HepG2 (cell line): Measurements from ENCODE around the gene PGAP3. TPM values are rescaled to one million over a fixed set of nuclear protein-coding genes. Genes with fewer than 3 reads are reported as not detected.

Experiments
- ATAC-seq: fragments of 200-7000 bp; cut with Tn5 transposase; 3 replicates; pipeline ENCODE4 v1.9.1; 2020; ENCODE audit warnings: mild to moderate bottlenecking, moderate library complexity
- BruUV-seq: library from RNA; stranded (reverse); fragments of 400-500 nt; replicated peaks from 2 replicates; lab custom pipeline; 2021; lab: Mats Ljungman, UMichigan
- CTCF ChIA-PET: fragments of 300-600 bp; formaldehyde crosslinking; extraction: SDS; loops from one replicate; lab custom pipeline; 2021; ENCODE audit warnings: low total read pairs, inconsistent platforms, low intra/inter-chr PET ratio; lab: Yijun Ruan, JAX
- POLR2A ChIA-PET: fragments of 350-600 bp; sonication (Branson Sonifier 250); formaldehyde crosslinking; loops from one replicate; lab custom pipeline; 2020; ENCODE audit warnings: antibody characterized with exemption, inconsistent platforms; lab: Yijun Ruan, JAX
- DNase-seq: peaks from one replicate; pipeline ENCODE4 v3.0.0-alpha.2; 2015; ENCODE audit warnings: low spot score
- FAIRE-seq: peaks from 3 replicates; lab custom pipeline; 2011; peaks lifted over from hg19 to GRCh38; lab: Jason Lieb, UNC
- H2AFZ ChIP-seq: one replicate; pipeline ENCODE4 v1.6.1; 2011; ENCODE audit warnings: low read length, inconsistent platforms
- H3K27ac ChIP-seq: fragments of 300-600 bp; 3 replicates; pipeline ENCODE4 v1.8.0; 2011; ENCODE audit warnings: mixed run types, mild to moderate bottlenecking, mixed read lengths, low read length, inconsistent platforms; ENCODE audit not compliant: insufficient read depth; ENCODE audit errors: extremely low read length
- H3K27me3 ChIP-seq, 2 experiments: fragments of 200-600 bp in 1 of 2; 2 replicates in 1 of 2; 3 replicates in 1 of 2; pipeline versions ENCODE4 v1.6.0 to v1.8.0; 2011; ENCODE audit warnings: low read length in 2 of 2, mild to moderate bottlenecking in 2 of 2, moderate library complexity in 2 of 2, inconsistent platforms in 1 of 2; ENCODE audit not compliant: insufficient read depth in 2 of 2, control insufficient read depth in 1 of 2
- H3K36me3 ChIP-seq, 2 experiments: fragments of 200-600 bp in 1 of 2; replicated peaks in 1 of 2; 2 replicates in 1 of 2; 3 replicates in 1 of 2; pipeline versions ENCODE4 v1.5.1 to v1.8.0; 2011; ENCODE audit warnings: low read length in 2 of 2, inconsistent platforms in 1 of 2; ENCODE audit not compliant: insufficient read depth in 2 of 2, control insufficient read depth in 1 of 2
- H3K4me1 ChIP-seq: 2 replicates; pipeline ENCODE4 v1.5.1; 2012; ENCODE audit warnings: low read length, inconsistent platforms; ENCODE audit not compliant: insufficient read depth
- H3K4me2 ChIP-seq: 2 replicates; pipeline ENCODE4 v1.6.0; 2011; ENCODE audit warnings: low read depth, low read length, inconsistent platforms
- H3K4me3 ChIP-seq, 3 experiments: fragments of 200-600 bp in 1 of 3; sonication (generic), shearing (Covaris generic) in 1 of 3; replicated peaks in 1 of 3; 2 replicates each; pipeline ENCODE4 v1.5.1; 2011 to 2016; ENCODE audit warnings: low read length in 3 of 3, inconsistent platforms in 2 of 3, low read depth in 2 of 3, mild to moderate bottlenecking in 2 of 3, control low read depth in 1 of 3, mixed read lengths in 1 of 3; ENCODE audit not compliant: insufficient read depth in 1 of 3
- H3K79me2 ChIP-seq: one replicate; pipeline ENCODE4 v1.6.1; 2011; ENCODE audit warnings: low read length, inconsistent platforms; ENCODE audit not compliant: insufficient read depth
- H3K9ac ChIP-seq: 2 replicates; pipeline ENCODE4 v1.6.0; 2011; ENCODE audit warnings: mild to moderate bottlenecking, low read depth, low read length, inconsistent platforms; ENCODE audit not compliant: insufficient read depth
- H3K9me3 ChIP-seq: 2 replicates; pipeline ENCODE4 v1.5.1; 2012; ENCODE audit warnings: mild to moderate bottlenecking, low read length
- H4K20me1 ChIP-seq: 2 replicates; pipeline ENCODE4 v1.6.0; 2011; ENCODE audit warnings: inconsistent platforms, mild to moderate bottlenecking, low read length, moderate library complexity; ENCODE audit not compliant: insufficient read depth
- AGO2 ChIP-seq: fragments of 200-400 bp; formaldehyde crosslinking; optimal IDR thresholded peaks from 2 replicates; pipeline ENCODE3; 2017; ENCODE audit warnings: mild to moderate bottlenecking, low read depth, low read length, moderate library complexity
- ATF7-NPFF ChIP-seq: sonication (generic); formaldehyde crosslinking; IDR thresholded peaks from 2 replicates; pipeline ENCODE4 v1.8.1; 2023; ENCODE audit warnings: mild to moderate bottlenecking, low read depth, missing genetic modification reagents, moderate library complexity
- BCL6 ChIP-seq: IDR thresholded peaks from 2 replicates; pipeline ENCODE4 v1.6.1; 2016; ENCODE audit warnings: missing genetic modification reagents, missing compliant biosample characterization
- HDAC1 ChIP-seq: sonication (generic); formaldehyde crosslinking; IDR thresholded peaks from 2 replicates; pipeline ENCODE4 v1.5.1; 2020; ENCODE audit warnings: mild to moderate bottlenecking, missing genetic modification reagents
- HMGA1 ChIP-seq: sonication (generic); formaldehyde crosslinking; conservative IDR thresholded peaks from 2 replicates; pipeline ENCODE4 v1.4.0; 2020; ENCODE audit warnings: missing genetic modification reagents
- KDM1A ChIP-seq: IDR thresholded peaks from 2 replicates; pipeline ENCODE4 v1.6.1; 2016; ENCODE audit warnings: missing compliant biosample characterization
- MLLT10 ChIP-seq: sonication (generic); formaldehyde crosslinking; IDR thresholded peaks from 2 replicates; pipeline ENCODE4 v1.4.0; 2020; ENCODE audit warnings: missing genetic modification reagents
- TBP ChIP-seq: sonication (generic); formaldehyde crosslinking; IDR thresholded peaks from 2 replicates; pipeline ENCODE4 v1.5.0; 2020; ENCODE audit warnings: missing genetic modification reagents
- ZBTB42 ChIP-seq: sonication (generic); formaldehyde crosslinking; IDR thresholded peaks from 2 replicates; pipeline ENCODE4 v1.5.0; 2020; ENCODE audit warnings: mild to moderate bottlenecking, missing genetic modification reagents
- ZFP37 ChIP-seq: sonication (generic); formaldehyde crosslinking; IDR thresholded peaks from 2 replicates; pipeline ENCODE4 v1.4.0; 2020; ENCODE audit warnings: missing genetic modification reagents, borderline replicate concordance
- ZNF121 ChIP-seq: sonication (generic); formaldehyde crosslinking; IDR thresholded peaks from 2 replicates; pipeline ENCODE4 v1.5.0; 2020; ENCODE audit warnings: mild to moderate bottlenecking, missing genetic modification reagents
- ZNF317 ChIP-seq: sonication (generic); formaldehyde crosslinking; IDR thresholded peaks from 2 replicates; pipeline ENCODE4 v1.5.0; 2020; ENCODE audit warnings: mild to moderate bottlenecking, missing genetic modification reagents
- ZNF510 ChIP-seq: sonication (generic); formaldehyde crosslinking; IDR thresholded peaks from 2 replicates; pipeline ENCODE4 v1.4.0; 2020; ENCODE audit warnings: low read depth, mild to moderate bottlenecking, missing genetic modification reagents
- ZNF552 ChIP-seq: sonication (generic); formaldehyde crosslinking; IDR thresholded peaks from 2 replicates; pipeline ENCODE4 v1.9.0; 2022; ENCODE audit warnings: missing genetic modification reagents, mild to moderate bottlenecking, borderline replicate concordance
- ZNF616 ChIP-seq: sonication (generic); formaldehyde crosslinking; IDR thresholded peaks from 2 replicates; pipeline ENCODE4 v1.5.0; 2020; ENCODE audit warnings: low read depth, mild to moderate bottlenecking, missing genetic modification reagents
- ZNF766 ChIP-seq: sonication (generic); formaldehyde crosslinking; IDR thresholded peaks from 2 replicates; pipeline ENCODE4 v1.5.0; 2020; ENCODE audit warnings: missing genetic modification reagents, borderline replicate concordance
- ZZZ3 ChIP-seq: sonication (generic); formaldehyde crosslinking; IDR thresholded peaks from 2 replicates; pipeline ENCODE4 v1.4.0; 2020; ENCODE audit warnings: missing genetic modification reagents, mild to moderate bottlenecking, borderline replicate concordance
- WGBS: methylation state at CpG from one replicate; pipeline ENCODE4 v1.1.6; 2017; ENCODE audit warnings: low lambda C conversion rate; 5-methylcytosine and 5-hydroxymethylcytosine counted together
- in situ Hi-C: cut with HindIII; loops from 2 replicates; pipeline ENCODE4 v1.10.0; 2017; ENCODE audit warnings: low pct_unique_long_range_greater_than_20kb; ENCODE audit not compliant: extremely low pct_ligation_motif_present
- intact Hi-C: fragments of 100-400 bp; cut with micrococcal nuclease; formaldehyde crosslinking; loops from one replicate; pipeline ENCODE4 v1.10.0; 2022; ENCODE audit not compliant: unreplicated experiment
- polyA plus RNA-seq, 8 experiments: library from polyadenylated mRNA; depleted of rRNA in 3 of 8; stranded (reverse) in 7 of 8; unstranded in 1 of 8; fragments of >200 nt; fragmentation: Illumina TruSeq in 4 of 8; extraction: Trizol in 4 of 8; gene quantifications; 2 replicates each; pipeline versions ENCODE4 v1.2.1 to v1.2.3, GENCODE V29; 2011 to 2016; ENCODE audit warnings: low read depth in 4 of 8, missing spikeins in 1 of 8, mixed read lengths in 1 of 8; ENCODE audit not compliant: insufficient read depth in 1 of 8
- total RNA-seq, 5 experiments: library from RNA; depleted of rRNA; stranded (reverse); fragments of >200 nt; fragmentation: Illumina TruSeq; extraction: Trizol; gene quantifications; 2 replicates each; pipeline ENCODE4 v1.2.3, GENCODE V29; 2016; ENCODE audit warnings: low read depth in 1 of 5
- TF ChIP-seq, protein P1 (sequence below): sonication (generic); formaldehyde crosslinking; IDR thresholded peaks from 2 replicates; pipeline ENCODE4 v1.5.1; 2020; ENCODE audit warnings: mild to moderate bottlenecking, missing genetic modification reagents, moderate library complexity

Gene PGAP3
- total and polyA plus RNA-seq, 2 of the 13 experiments (the other 11 are each of a cell fraction or from before 2014, with no cell fraction given): 11.9 to 14.6 TPM

DNA sequence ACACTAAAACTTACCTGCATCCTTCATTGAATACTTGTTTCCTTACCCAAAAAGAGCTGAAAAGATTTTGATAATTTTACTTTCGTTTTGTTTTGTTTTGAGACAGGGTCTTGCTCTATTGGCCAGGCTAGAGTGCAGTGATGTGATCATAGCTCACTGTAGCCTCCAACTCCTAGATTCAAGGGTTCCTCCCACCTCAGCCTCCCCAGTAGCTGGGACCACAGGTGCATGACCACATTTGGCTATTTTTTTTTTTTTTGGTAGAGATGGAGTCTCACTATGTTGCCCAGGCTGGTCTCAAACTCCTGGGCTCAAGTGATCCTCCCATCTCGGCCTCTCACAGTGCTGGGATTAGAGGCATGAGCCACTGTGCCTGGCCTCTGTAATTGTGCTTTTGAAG lies 32.8 kb downstream of the PGAP3 start:
- H4K20me1 ChIP-seq: peaks cover 4% of the 10 kb centered on the region; the same call in 1 of the 2 replicates
- H3K79me2 ChIP-seq: no peaks in the 10 kb centered on the region
- H3K27me3 ChIP-seq: no peaks in the 10 kb centered on the region
- ATAC-seq: no peak
- ChIA-PET CTCF (interaction anchor here (4.0 kb wide), 1 partner anchor 32 kb away, joined by 71 read pairs; no protein-coding TSS in a partner anchor), POLR2A (interaction anchor here (2.5 kb wide), 1 partner anchor 45 kb away, joined by 8 read pairs; the partner anchor contains the start of gene ERBB2)
- BruUV-seq: no TSS peak
- H3K9me3 ChIP-seq: no peaks in the 10 kb centered on the region
- no peak for FAIRE-seq
- no peak overlapping the region for H3K27ac ChIP-seq
- DNase-seq: no peak
- peaks cover 31% of the 10 kb centered on the region for H3K4me1 ChIP-seq
- TF ChIP-seq ZNF317 (no peak), ZNF121 (peak; percentile 54; the same call in 1 of the 2 replicates)
- H2AFZ ChIP-seq: no peak overlapping the region
- in situ Hi-C loops: no loop called here
- H3K9ac ChIP-seq: no peak overlapping the region
- intact Hi-C loops: no loop called here
- H3K4me2 ChIP-seq: no peak overlapping the region
- H3K36me3 ChIP-seq: peaks cover 17 to 25% of the 10 kb centered on the region in 2 experiments; a peak in 4 of 5 replicates
- 78% methylated on average over 2 of the region's 2 CpGs for WGBS
- no peak overlapping the region for H3K4me3 ChIP-seq

DNA sequence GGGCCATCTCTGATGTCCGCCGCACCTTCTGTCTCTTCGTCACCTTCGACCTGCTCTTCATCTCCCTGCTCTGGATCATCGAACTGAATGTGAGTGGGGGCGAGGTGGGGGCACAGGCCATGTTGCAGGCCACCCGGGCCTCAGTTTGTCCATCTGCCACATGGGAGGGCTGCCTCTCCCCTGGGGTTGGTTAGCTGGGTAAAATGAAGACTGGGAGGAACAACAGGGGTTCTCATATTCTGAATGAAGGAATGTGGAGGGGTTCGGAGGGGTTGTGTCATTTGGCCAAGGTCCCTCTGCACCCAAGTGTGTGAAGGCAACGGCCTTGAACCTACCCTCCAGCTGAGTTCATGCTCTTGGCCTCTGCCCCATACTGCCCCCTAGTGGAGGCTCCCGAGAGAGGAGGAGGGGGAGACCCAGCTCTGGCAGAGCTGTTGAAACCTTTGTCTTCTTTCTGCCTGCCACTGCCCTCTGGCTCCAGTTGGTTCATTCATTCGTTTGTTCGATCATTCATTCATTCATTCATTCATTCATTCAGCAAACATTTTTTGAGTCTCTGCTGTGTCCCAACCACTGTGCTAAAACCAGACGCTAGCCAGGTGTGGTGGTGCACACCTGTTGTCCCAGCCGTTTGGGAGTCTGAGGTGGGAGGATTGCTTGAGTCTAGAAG lies 34.1 kb downstream of the PGAP3 start:
- peaks cover 4% of the 10 kb centered on the region; the same call in 1 of the 2 replicates for H4K20me1 ChIP-seq
- intact Hi-C loops (loop anchor here (2.0 kb wide), 1 partner anchor 31 kb away; no protein-coding TSS in a partner anchor), in situ Hi-C loops (no loop called here)
- ChIA-PET POLR2A (interaction anchor here (0.7 to 2.6 kb wide), 14 partner anchors 10 to 101 kb away, joined by 3 to 21 read pairs (median 6); partner anchors contain the start of genes ERBB2, PGAP3 and PNMT), CTCF (interaction anchor here (0.7 to 4.0 kb wide), 5 partner anchors 14 to 106 kb away, joined by 4 to 71 read pairs (median 5); partner anchors contain the start of gene PNMT)
- ATAC-seq (peak; percentile 65), DNase-seq (peak; percentile 79), FAIRE-seq (peak; percentile 95)
- 55% methylated on average over 13 of the region's 14 CpGs for WGBS
- H3K27me3 ChIP-seq: no peaks in the 10 kb centered on the region
- H3K4me3 ChIP-seq: peak overlapping the region in 1 of 3 experiments; percentile 54; a peak in 1 of 6 replicates
- H3K9ac ChIP-seq: no peak overlapping the region
- H3K4me1 ChIP-seq: peaks cover 31% of the 10 kb centered on the region
- peak overlapping the region; percentile 81 for H3K4me2 ChIP-seq
- no TSS peak for BruUV-seq
- H2AFZ ChIP-seq: no peak overlapping the region
- H3K9me3 ChIP-seq: no peaks in the 10 kb centered on the region
- peak overlapping the region; percentile 48 for H3K27ac ChIP-seq
- no peaks in the 10 kb centered on the region for H3K79me2 ChIP-seq
- H3K36me3 ChIP-seq: peaks cover 11 to 14% of the 10 kb centered on the region in 2 experiments; a peak in 4 of 5 replicates
- peak; percentile 68 for TF ChIP-seq HDAC1 (CRISPR knock-in tag)
- TF ChIP-seq ZNF616 (CRISPR knock-in tag): no peak
- no peak for TF ChIP-seq ZNF510
- TF ChIP-seq MLLT10 (CRISPR knock-in tag): no peak
- TF ChIP-seq ZFP37 (CRISPR knock-in tag): peak; percentile 19; the same call in 1 of the 2 replicates
- TF ChIP-seq ZBTB42 (CRISPR knock-in tag): no peak
- TF ChIP-seq ZZZ3 (CRISPR knock-in tag): no peak
- TF ChIP-seq, protein P1, sequence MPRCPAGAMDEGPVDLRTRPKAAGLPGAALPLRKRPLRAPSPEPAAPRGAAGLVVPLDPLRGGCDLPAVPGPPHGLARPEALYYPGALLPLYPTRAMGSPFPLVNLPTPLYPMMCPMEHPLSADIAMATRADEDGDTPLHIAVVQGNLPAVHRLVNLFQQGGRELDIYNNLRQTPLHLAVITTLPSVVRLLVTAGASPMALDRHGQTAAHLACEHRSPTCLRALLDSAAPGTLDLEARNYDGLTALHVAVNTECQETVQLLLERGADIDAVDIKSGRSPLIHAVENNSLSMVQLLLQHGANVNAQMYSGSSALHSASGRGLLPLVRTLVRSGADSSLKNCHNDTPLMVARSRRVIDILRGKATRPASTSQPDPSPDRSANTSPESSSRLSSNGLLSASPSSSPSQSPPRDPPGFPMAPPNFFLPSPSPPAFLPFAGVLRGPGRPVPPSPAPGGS (CRISPR knock-in tag): no peak
- TF ChIP-seq TBP (CRISPR knock-in tag): no peak
- peak; percentile 86 for TF ChIP-seq KDM1A
- no peak for TF ChIP-seq ZNF766
- TF ChIP-seq BCL6: no peak
- no peak for TF ChIP-seq HMGA1 (CRISPR knock-in tag)
- TF ChIP-seq ZNF552 (CRISPR knock-in tag): no peak
- no peak for TF ChIP-seq AGO2
- TF ChIP-seq ATF7-NPFF: peak; percentile 40
